H1 (cell line): ENCODE measurements around the gene LORICRIN.

Experiments
- EP300 ChIP-seq, 2 experiments: IDR thresholded peaks; 1 replicate in 1 of 2; 2 replicates in 1 of 2; pipeline ENCODE4 v1.6.1; 2011 to 2012; ENCODE audit warnings: low read depth in 2 of 2, low read length in 2 of 2, mild to moderate bottlenecking in 2 of 2, borderline replicate concordance in 1 of 2, inconsistent platforms in 1 of 2, moderate library complexity in 1 of 2
- EZH2 ChIP-seq: fragments of 200-600 bp; sonication (generic); IDR thresholded peaks from 2 replicates; pipeline ENCODE4 v1.7.1; 2012; ENCODE audit warnings: low read depth, mild to moderate bottlenecking, moderate library complexity, low read length, inconsistent platforms; ENCODE audit not compliant: severe bottlenecking
- GABPA ChIP-seq: IDR thresholded peaks from 2 replicates; pipeline ENCODE4 v1.6.1; 2011; ENCODE audit warnings: mild to moderate bottlenecking, low read length, moderate library complexity, borderline replicate concordance; ENCODE audit not compliant: insufficient read depth
- KDM5A ChIP-seq: fragments of 200-600 bp; IDR thresholded peaks from 2 replicates; pipeline ENCODE4 v1.7.1; 2012; ENCODE audit warnings: mild to moderate bottlenecking, low read length, inconsistent platforms, mixed read lengths
- MAX ChIP-seq: IDR thresholded peaks from 2 replicates; pipeline ENCODE4 v1.6.1; 2012; ENCODE audit warnings: inconsistent platforms
- NRF1 ChIP-seq: IDR thresholded peaks from 2 replicates; pipeline ENCODE4 v1.6.1; 2011; ENCODE audit warnings: mild to moderate bottlenecking, low read depth, low read length, improper control_type of control experiment
- PHF8 ChIP-seq: fragments of 200-600 bp; sonication (generic); conservative IDR thresholded peaks from 2 replicates; pipeline ENCODE4 v1.7.1; 2012; ENCODE audit warnings: low read depth, mild to moderate bottlenecking, inconsistent platforms, low read length, moderate library complexity
- POLR2A ChIP-seq, 2 experiments: IDR thresholded peaks; 1 replicate in 1 of 2; 2 replicates in 1 of 2; pipeline ENCODE4 v1.6.1; 2011; ENCODE audit warnings: low read depth in 2 of 2, low read length in 2 of 2, mild to moderate bottlenecking in 2 of 2; ENCODE audit errors: control extremely low read depth in 1 of 2
- RAD21 ChIP-seq, 2 experiments: IDR thresholded peaks in 1 of 2; conservative IDR thresholded peaks in 1 of 2; 2 replicates each; pipeline ENCODE4 v1.6.1; 2011; ENCODE audit warnings: low read depth in 2 of 2, low read length in 2 of 2, improper control_type of control experiment in 1 of 2, inconsistent platforms in 1 of 2, mild to moderate bottlenecking in 1 of 2, moderate library complexity in 1 of 2
- SRF ChIP-seq: IDR thresholded peaks from 2 replicates; pipeline ENCODE4 v1.6.1; 2011; ENCODE audit warnings: mild to moderate bottlenecking, low read depth, low read length, moderate library complexity
- TAF1 ChIP-seq: IDR thresholded peaks from 2 replicates; pipeline ENCODE4 v1.6.1; 2011; ENCODE audit warnings: mild to moderate bottlenecking, low read depth, low read length
- ZNF274 ChIP-seq: IDR thresholded peaks from 2 replicates; pipeline ENCODE4 v1.7.0; 2012; ENCODE audit warnings: low read length, borderline replicate concordance; ENCODE audit errors: extremely low read depth
- TF ChIP-seq, protein P1 (sequence below), 3 experiments: IDR thresholded peaks; 1 replicate in 2 of 3; 2 replicates in 1 of 3; pipeline versions ENCODE4 v1.5.1 to v1.6.1; 2011; ENCODE audit warnings: low read length in 3 of 3, mild to moderate bottlenecking in 3 of 3, inconsistent platforms in 2 of 3, low read depth in 1 of 3, moderate library complexity in 1 of 3; ENCODE audit not compliant: insufficient read depth in 1 of 3; ENCODE audit errors: control extremely low read depth in 1 of 3

- TF ChIP-seq GABPA (no peak), TAF1 (no peak), POLR2A (IDR thresholded peaks at IDR 0.05; ENCODE audit: control extremely low read depth in 1 of 2, low read depth in 2 of 2, low read length in 2 of 2) (no peak), EZH2 (no peak), ZNF274 (no peak), SRF (no peak), NRF1 (no peak), RAD21 (IDR thresholded peaks at IDR 0.05 in 1 of 2, conservative IDR thresholded peaks at IDR 0.05 in 1 of 2; ENCODE audit: low read depth in 2 of 2, low read length in 2 of 2) (no peak), PHF8 (no peak), KDM5A (no peak), MAX (no peak), EP300 (IDR thresholded peaks at IDR 0.05; ENCODE audit: borderline replicate concordance in 1 of 2, low read depth in 2 of 2, low read length in 2 of 2) (no peak)
- TF ChIP-seq, protein P1, sequence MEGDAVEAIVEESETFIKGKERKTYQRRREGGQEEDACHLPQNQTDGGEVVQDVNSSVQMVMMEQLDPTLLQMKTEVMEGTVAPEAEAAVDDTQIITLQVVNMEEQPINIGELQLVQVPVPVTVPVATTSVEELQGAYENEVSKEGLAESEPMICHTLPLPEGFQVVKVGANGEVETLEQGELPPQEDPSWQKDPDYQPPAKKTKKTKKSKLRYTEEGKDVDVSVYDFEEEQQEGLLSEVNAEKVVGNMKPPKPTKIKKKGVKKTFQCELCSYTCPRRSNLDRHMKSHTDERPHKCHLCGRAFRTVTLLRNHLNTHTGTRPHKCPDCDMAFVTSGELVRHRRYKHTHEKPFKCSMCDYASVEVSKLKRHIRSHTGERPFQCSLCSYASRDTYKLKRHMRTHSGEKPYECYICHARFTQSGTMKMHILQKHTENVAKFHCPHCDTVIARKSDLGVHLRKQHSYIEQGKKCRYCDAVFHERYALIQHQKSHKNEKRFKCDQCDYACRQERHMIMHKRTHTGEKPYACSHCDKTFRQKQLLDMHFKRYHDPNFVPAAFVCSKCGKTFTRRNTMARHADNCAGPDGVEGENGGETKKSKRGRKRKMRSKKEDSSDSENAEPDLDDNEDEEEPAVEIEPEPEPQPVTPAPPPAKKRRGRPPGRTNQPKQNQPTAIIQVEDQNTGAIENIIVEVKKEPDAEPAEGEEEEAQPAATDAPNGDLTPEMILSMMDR (IDR thresholded peaks at IDR 0.05; ENCODE audit: control extremely low read depth in 1 of 3, insufficient read depth in 1 of 3, low read depth in 1 of 3, low read length in 3 of 3), result no peak
These were observed 31.0 kb upstream of the LORICRIN start for GRCh38 chr1:153228491-153228890.
